Measurements from ENCODE around the gene PLEKHA6.

- TF ChIP-seq NRF1 (IDR thresholded peaks at IDR 0.05; ENCODE audit: low read depth, low read length) (no peak), CTCF (IDR thresholded peaks at IDR 0.05; ENCODE audit: control extremely low read depth in 1 of 3, insufficient read depth in 1 of 3, low read depth in 1 of 3, low read length in 3 of 3) (no peak), CEBPB (IDR thresholded peaks at IDR 0.05; ENCODE audit: low read depth, low read length) (no peak), PHF8 (conservative IDR thresholded peaks at IDR 0.05; ENCODE audit: low read depth, low read length) (no peak), RXRA (IDR thresholded peaks at IDR 0.05; ENCODE audit: insufficient read depth, low read depth, low read length) (no peak), YY1 (IDR thresholded peaks at IDR 0.05; ENCODE audit: low read depth, low read length) (no peak)
Observed at GRCh38 chr1:204292740-204293139, 67.0 kb downstream of the PLEKHA6 start.
